Upper lobe of left lung (tissue), 6 donors: Measurements from ENCODE around the gene FLNC. TPM values are rescaled to one million over a fixed set of nuclear protein-coding genes. Genes with fewer than 3 reads are reported as not detected.

Source experiments
- ATAC-seq, 2 donors: fragments of 200-7000 bp; cut with Tn5 transposase; one replicate each; pipeline ENCODE4 v1.9.1; 2022; ENCODE audit warnings: mild to moderate bottlenecking in 2 of 2, moderate library complexity in 2 of 2; ENCODE audit not compliant: low FRiP score in 2 of 2
- DNase-seq, 2 donors: peaks; one replicate each; pipeline ENCODE4 v3.0.0-alpha.2; 2019 to 2020
- H3K27ac ChIP-seq, 4 donors: fragments of 200-600 bp; sonication (generic); one replicate each; pipeline ENCODE4 v1.5.1; 2016 to 2019
- H3K27me3 ChIP-seq, 4 donors: fragments of 200-600 bp; sonication (generic); one replicate each; pipeline ENCODE4 v1.5.1; 2017 to 2019
- H3K36me3 ChIP-seq, 4 donors: fragments of 200-600 bp; sonication (generic); one replicate each; pipeline ENCODE4 v1.5.1; 2016 to 2019
- H3K4me1 ChIP-seq, 4 donors: fragments of 200-600 bp; sonication (generic); one replicate each; pipeline ENCODE4 v1.5.1; 2018 to 2019
- H3K4me3 ChIP-seq, 4 donors: fragments of 200-600 bp; sonication (generic); one replicate each; pipeline ENCODE4 v1.5.1; 2017 to 2019; ENCODE audit warnings: mild to moderate bottlenecking in 2 of 4, moderate library complexity in 1 of 4
- H3K9me3 ChIP-seq, 4 donors: fragments of 200-600 bp; sonication (generic); one replicate each; pipeline ENCODE4 v1.5.1; 2018 to 2019
- EP300 ChIP-seq, 4 donors: sonication (generic); formaldehyde crosslinking; IDR thresholded peaks; one replicate each; pipeline ENCODE4 v1.5.1; 2017; ENCODE audit warnings: antibody characterized with exemption in 4 of 4, control low read depth in 2 of 4
- POLR2A ChIP-seq, 4 donors: fragments of 450-650 bp; IDR thresholded peaks; one replicate each; pipeline ENCODE4 v1.5.1; 2016 to 2017; ENCODE audit warnings: antibody characterized with exemption in 4 of 4, mild to moderate bottlenecking in 2 of 4
- POLR2AphosphoS5 ChIP-seq, 2 donors: sonication (generic); formaldehyde crosslinking; IDR thresholded peaks; one replicate each; pipeline ENCODE4 v1.5.1; 2017; ENCODE audit warnings: antibody characterized with exemption in 2 of 2
- WGBS, 2 donors: methylation state at CpG; one replicate each; pipeline ENCODE4 v1.1.5; 2017 to 2018; 5-methylcytosine and 5-hydroxymethylcytosine counted together
- total RNA-seq, 6 donors: library from RNA; depleted of rRNA in 4 of 6; stranded (reverse); fragments of >200 nt in 4 of 6; gene quantifications; one replicate each; pipeline versions ENCODE4 v1.1.0 to v1.2.1, GENCODE V29; 2016 to 2021
- TF ChIP-seq, protein P1 (sequence below), 6 experiments: fragments of 450-650 bp in 4 of 6; fragments of 200-600 bp in 2 of 6; sonication (generic) in 2 of 6; IDR thresholded peaks; one replicate each; pipeline ENCODE4 v1.5.1; 2016 to 2019; ENCODE audit warnings: antibody characterized with exemption in 6 of 6
- donor health status: DM: no; HTN: no; CAD: no; lungs with moderate emphysema.
- donor health status: DM: no; HTN: yes; CAD: no; lungs with severe emphysema.

Gene FLNC
- total RNA-seq, 6 donors from 2014 or later, result 2.1 to 19.6 (median 4.9) TPM

DNA sequence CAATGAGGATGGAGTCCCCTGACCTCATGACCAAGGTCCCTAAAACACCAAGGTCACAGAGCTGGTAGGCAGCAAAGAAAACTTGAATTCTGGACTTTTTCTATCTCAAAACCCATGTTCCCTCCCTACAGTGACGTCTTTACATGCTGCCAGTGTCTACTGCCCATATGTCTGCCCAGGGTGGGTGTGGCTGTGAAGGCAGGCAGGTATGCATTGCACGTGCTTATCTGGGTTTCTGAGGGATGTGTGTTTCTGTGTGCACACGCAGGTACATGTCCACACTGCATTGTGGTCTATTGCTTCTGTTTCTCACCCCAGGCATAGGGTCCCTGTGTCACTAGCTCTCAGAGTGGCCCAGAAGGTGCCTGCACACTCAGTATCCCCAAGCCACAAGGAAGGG, 45.9 kb downstream of the FLNC start:
- TF ChIP-seq POLR2AphosphoS5 (IDR thresholded peaks at IDR 0.05) (no peak), EP300 (IDR thresholded peaks at IDR 0.05) (no peak), POLR2A (IDR thresholded peaks at IDR 0.05) (no peak)
- H3K36me3 ChIP-seq, result no peaks in the 10 kb centered on the region
- DNase-seq (no peak), ATAC-seq (no peak)
- H3K27ac ChIP-seq, result no peak overlapping the region
- 74% methylated on average over 3 of the region's 3 CpGs for WGBS, 2 donors
- H3K4me3 ChIP-seq, result no peak overlapping the region
- H3K27me3 ChIP-seq, result peaks cover 0 to 5% (median 0%) of the 10 kb centered on the region in 4 donors
- H3K9me3 ChIP-seq, result no peaks in the 10 kb centered on the region
- H3K4me1 ChIP-seq, result no peaks in the 10 kb centered on the region

- no peak overlapping the region for H3K27ac ChIP-seq
- ATAC-seq (no peak), DNase-seq (no peak)
- H3K4me1 ChIP-seq, result no peaks in the 10 kb centered on the region
- no peaks in the 10 kb centered on the region for H3K9me3 ChIP-seq
- TF ChIP-seq POLR2A (IDR thresholded peaks at IDR 0.05), result no peak
- TF ChIP-seq, protein P1, sequence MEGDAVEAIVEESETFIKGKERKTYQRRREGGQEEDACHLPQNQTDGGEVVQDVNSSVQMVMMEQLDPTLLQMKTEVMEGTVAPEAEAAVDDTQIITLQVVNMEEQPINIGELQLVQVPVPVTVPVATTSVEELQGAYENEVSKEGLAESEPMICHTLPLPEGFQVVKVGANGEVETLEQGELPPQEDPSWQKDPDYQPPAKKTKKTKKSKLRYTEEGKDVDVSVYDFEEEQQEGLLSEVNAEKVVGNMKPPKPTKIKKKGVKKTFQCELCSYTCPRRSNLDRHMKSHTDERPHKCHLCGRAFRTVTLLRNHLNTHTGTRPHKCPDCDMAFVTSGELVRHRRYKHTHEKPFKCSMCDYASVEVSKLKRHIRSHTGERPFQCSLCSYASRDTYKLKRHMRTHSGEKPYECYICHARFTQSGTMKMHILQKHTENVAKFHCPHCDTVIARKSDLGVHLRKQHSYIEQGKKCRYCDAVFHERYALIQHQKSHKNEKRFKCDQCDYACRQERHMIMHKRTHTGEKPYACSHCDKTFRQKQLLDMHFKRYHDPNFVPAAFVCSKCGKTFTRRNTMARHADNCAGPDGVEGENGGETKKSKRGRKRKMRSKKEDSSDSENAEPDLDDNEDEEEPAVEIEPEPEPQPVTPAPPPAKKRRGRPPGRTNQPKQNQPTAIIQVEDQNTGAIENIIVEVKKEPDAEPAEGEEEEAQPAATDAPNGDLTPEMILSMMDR (IDR thresholded peaks at IDR 0.05), result no peak
- no peak for TF ChIP-seq POLR2AphosphoS5 (IDR thresholded peaks at IDR 0.05)
- no peak for TF ChIP-seq EP300 (IDR thresholded peaks at IDR 0.05)
- 67 to 78% methylated on average over 1 to 5 of the region's 5 CpGs for WGBS, 2 donors
- H3K4me3 ChIP-seq, result no peak overlapping the region
- no peaks in the 10 kb centered on the region for H3K36me3 ChIP-seq
- H3K27me3 ChIP-seq, result peaks cover 0 to 5% (median 0%) of the 10 kb centered on the region in 4 donors
These were observed 46.4 kb downstream of the FLNC start for GRCh38 chr7:128876586-128876977.

DNA sequence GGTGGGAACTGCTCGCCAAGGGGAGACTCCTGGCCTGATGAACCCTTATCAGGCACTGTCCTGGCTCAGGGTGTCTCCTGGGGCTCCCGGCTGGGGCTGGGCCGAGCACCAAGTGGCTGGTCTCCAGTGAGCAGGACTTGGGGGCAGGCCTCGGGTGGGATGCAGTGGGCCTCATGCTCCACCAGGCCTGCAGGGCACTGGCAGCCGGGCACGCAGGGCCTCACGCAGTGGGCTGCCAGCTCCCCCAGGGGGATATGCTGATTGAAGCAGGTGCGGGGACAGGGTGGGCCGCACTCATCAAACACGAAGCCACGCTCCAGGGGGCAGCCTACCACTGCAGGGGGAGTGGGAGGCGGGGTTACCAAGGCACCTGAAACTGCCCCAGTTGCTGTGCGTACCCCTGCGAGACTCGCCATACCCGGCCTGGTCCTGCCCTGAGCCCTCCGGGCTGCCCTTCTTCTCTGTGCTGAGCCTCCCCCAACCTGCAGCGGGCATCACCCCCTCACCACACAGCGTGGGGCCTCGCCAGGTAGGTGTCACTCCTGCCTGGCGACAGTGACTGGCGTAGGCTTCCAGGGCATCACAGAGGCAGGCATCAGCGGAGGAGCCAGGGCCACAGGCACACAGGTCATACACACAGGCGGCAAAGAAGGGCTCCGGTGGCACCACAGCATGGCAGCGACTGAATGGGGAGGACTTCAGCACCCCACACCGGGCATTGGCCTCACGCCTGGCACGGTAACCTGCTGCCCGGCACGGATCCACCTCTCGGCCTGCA, 47.0 kb downstream of the FLNC start:
- WGBS, 2 donors, result 93 to 94% methylated on average over 3 to 22 of the region's 32 CpGs
- H3K27ac ChIP-seq, result no peak overlapping the region

GRCh38 chr7:128877756-128878120, 47.5 kb downstream of the FLNC start:
- Histone ChIP-seq H3K4me3 (no peak overlapping the region), H3K9me3 (no peaks in the 10 kb centered on the region), H3K27me3 (peaks cover 0 to 5% (median 0%) of the 10 kb centered on the region in 4 donors), H3K27ac (no peak overlapping the region), H3K36me3 (no peaks in the 10 kb centered on the region), H3K4me1 (no peaks in the 10 kb centered on the region)
- TF ChIP-seq, protein P1 (IDR thresholded peaks at IDR 0.05), result no peak
- TF ChIP-seq POLR2AphosphoS5 (IDR thresholded peaks at IDR 0.05) (no peak), EP300 (IDR thresholded peaks at IDR 0.05) (no peak), POLR2A (IDR thresholded peaks at IDR 0.05) (no peak)
- DNase-seq, result no peak
- ATAC-seq, result no peak
- 64 to 66% methylated on average over 2 to 4 of the region's 4 CpGs for WGBS, 2 donors

More for the DNA sequence above, 47.0 kb downstream of the FLNC start:
- ATAC-seq (no peak), DNase-seq (peak in 1 of 2 donors; percentile 76)
- H3K36me3 ChIP-seq, result no peaks in the 10 kb centered on the region
- H3K4me1 ChIP-seq, result no peaks in the 10 kb centered on the region
- TF ChIP-seq EP300 (IDR thresholded peaks at IDR 0.05) (no peak), POLR2AphosphoS5 (IDR thresholded peaks at IDR 0.05) (no peak), POLR2A (IDR thresholded peaks at IDR 0.05) (no peak)
- TF ChIP-seq, protein P1 (IDR thresholded peaks at IDR 0.05), result no peak
- no peaks in the 10 kb centered on the region for H3K9me3 ChIP-seq
- H3K4me3 ChIP-seq, result no peak overlapping the region
- H3K27me3 ChIP-seq, result peaks cover 0 to 5% (median 0%) of the 10 kb centered on the region in 4 donors

- no peak overlapping the region for H3K27ac ChIP-seq
- 90 to 91% methylated on average over 10 to 14 of the region's 14 CpGs for WGBS, 2 donors
- TF ChIP-seq POLR2A (IDR thresholded peaks at IDR 0.05), result no peak
- TF ChIP-seq POLR2AphosphoS5 (IDR thresholded peaks at IDR 0.05), result no peak
- TF ChIP-seq, protein P1 (IDR thresholded peaks at IDR 0.05), result no peak
- no peak for TF ChIP-seq EP300 (IDR thresholded peaks at IDR 0.05)
- no peaks in the 10 kb centered on the region for H3K4me1 ChIP-seq
- H3K36me3 ChIP-seq, result no peaks in the 10 kb centered on the region
- DNase-seq (no peak), ATAC-seq (no peak)
- peaks cover 0 to 5% (median 0%) of the 10 kb centered on the region in 4 donors for H3K27me3 ChIP-seq
- H3K9me3 ChIP-seq, result no peaks in the 10 kb centered on the region
- H3K4me3 ChIP-seq, result no peak overlapping the region
These were observed 48.3 kb downstream of the FLNC start for GRCh38 chr7:128878226-128879105.
